ENCODE data around the gene SLC1A2. TPM values are rescaled to one million over a fixed set of nuclear protein-coding genes. Genes with fewer than 3 reads are reported as not detected.

The SLC1A2 gene
- total and polyA plus RNA-seq, 2 donors (not counting 3 experiments of a cell fraction or from before 2014, with no cell fraction given): not detected

GRCh38 chr11:35424157-35424940 lies 5.0 kb upstream of the SLC1A2 start:
- H3K4me1 ChIP-seq (ENCODE audit: control insufficient read depth, extremely low read depth, insufficient read depth, low read length): no peaks in the 10 kb centered on the region
- no TSS peak for BruUV-seq (replicated peaks)
- no peak overlapping the region for H3K27ac ChIP-seq (ENCODE audit: insufficient read depth, low read depth, low read length)
- no peak overlapping the region for H3K4me2 ChIP-seq (ENCODE audit: insufficient read depth, low read length)
- H2AFZ ChIP-seq (ENCODE audit: low read depth, low read length): no peak overlapping the region
- no peaks in the 10 kb centered on the region for H3K79me2 ChIP-seq (ENCODE audit: control insufficient read depth, insufficient read depth, low read length)
- dilution Hi-C loops (cut with MboI; ENCODE audit: extremely low pct_ligation_motif_present, low sequenced_read_pairs): no loop called here
- no peaks in the 10 kb centered on the region for H3K36me3 ChIP-seq (ENCODE audit: control insufficient read depth in 2 of 2, extremely low read depth in 1 of 2, insufficient read depth in 2 of 2, low read length in 2 of 2)
- TF ChIP-seq GATA2 (IDR thresholded peaks at IDR 0.05; ENCODE audit: insufficient read depth, insufficient read length, low read depth, low read length) (no peak), CTCF (IDR thresholded peaks at IDR 0.05; ENCODE audit: extremely low read depth in 1 of 2, insufficient read depth in 1 of 2, low read depth in 1 of 2, low read length in 2 of 2) (no peak), POLR2AphosphoS5 (IDR thresholded peaks at IDR 0.05; ENCODE audit: insufficient read depth, low read depth, low read length) (no peak)
- DNase-seq (ENCODE audit: low read depth, low spot score) (no peak), FAIRE-seq (no peak)
- ChIA-PET POLR2A (no interaction called here), CTCF (interaction anchor here (1.7 kb wide), 1 partner anchor 12 kb away, joined by 4 read pairs; no protein-coding TSS in a partner anchor)
- no peaks in the 10 kb centered on the region for H4K20me1 ChIP-seq (replicated peaks; ENCODE audit: control insufficient read depth, extremely low read depth, insufficient read depth, low read length)
- H3K9me3 ChIP-seq (replicated peaks; ENCODE audit: control insufficient read depth, insufficient read depth, low read length): no peaks in the 10 kb centered on the region
- H3K27me3 ChIP-seq (ENCODE audit: control insufficient read depth in 2 of 2, insufficient read depth in 2 of 2, low read length in 2 of 2): peaks cover 22 to 49% of the 10 kb centered on the region in 2 experiments
- H3K4me3 ChIP-seq (replicated peaks in 1 of 3; ENCODE audit: insufficient read depth in 1 of 3, low read depth in 1 of 3, low read length in 3 of 3): no peak overlapping the region
- no peak overlapping the region for H3K9ac ChIP-seq (replicated peaks; ENCODE audit: extremely low read depth, insufficient read depth, low read length)
- intact Hi-C loops (cut with micrococcal nuclease): no loop called here
- no peaks in the 10 kb centered on the region for H3K9me1 ChIP-seq (replicated peaks; ENCODE audit: control insufficient read depth, extremely low read depth, insufficient read depth, low read length)

- CTCF ChIA-PET: no interaction called here
- Histone ChIP-seq H3K36me3 (ENCODE audit: control insufficient read depth in 2 of 2, extremely low read depth in 1 of 2, insufficient read depth in 2 of 2, low read length in 2 of 2) (no peaks in the 10 kb centered on the region), H3K4me1 (ENCODE audit: control insufficient read depth, extremely low read depth, insufficient read depth, low read length) (no peaks in the 10 kb centered on the region), H3K9me1 (replicated peaks; ENCODE audit: control insufficient read depth, extremely low read depth, insufficient read depth, low read length) (no peaks in the 10 kb centered on the region), H3K27ac (ENCODE audit: insufficient read depth, low read depth, low read length) (no peak overlapping the region), H3K27me3 (ENCODE audit: control insufficient read depth in 2 of 2, insufficient read depth in 2 of 2, low read length in 2 of 2) (peaks cover 50 to 77% of the 10 kb centered on the region in 2 experiments), H3K9me3 (replicated peaks; ENCODE audit: control insufficient read depth, insufficient read depth, low read length) (no peaks in the 10 kb centered on the region), H3K4me2 (ENCODE audit: insufficient read depth, low read length) (no peak overlapping the region), H3K9ac (replicated peaks; ENCODE audit: extremely low read depth, insufficient read depth, low read length) (no peak overlapping the region), H2AFZ (ENCODE audit: low read depth, low read length) (no peak overlapping the region), H4K20me1 (replicated peaks; ENCODE audit: control insufficient read depth, extremely low read depth, insufficient read depth, low read length) (no peaks in the 10 kb centered on the region), H3K79me2 (ENCODE audit: control insufficient read depth, insufficient read depth, low read length) (no peaks in the 10 kb centered on the region), H3K4me3 (replicated peaks in 1 of 3; ENCODE audit: insufficient read depth in 1 of 3, low read depth in 1 of 3, low read length in 3 of 3) (no peak overlapping the region)
- dilution Hi-C loops (cut with MboI; ENCODE audit: extremely low pct_ligation_motif_present, low sequenced_read_pairs): no loop called here
- no TSS peak for BruUV-seq (replicated peaks)
- POLR2A ChIA-PET: no interaction called here
- FAIRE-seq (no peak), DNase-seq (ENCODE audit: low read depth, low spot score) (no peak)
- TF ChIP-seq POLR2A (IDR thresholded peaks at IDR 0.05; ENCODE audit: low read depth, low read length) (no peak), EZH2 (IDR thresholded peaks at IDR 0.05; ENCODE audit: borderline replicate concordance, low read depth, low read length, severe bottlenecking) (peak; percentile 61)
- intact Hi-C loops (cut with micrococcal nuclease): no loop called here
Observed at GRCh38 chr11:35420371-35420770, 1.0 kb upstream of the SLC1A2 start.

All from endothelial cell of umbilical vein (primary cell).